ENCODE results near the gene PDXK.

PDXK gene

GRCh38 chr21:43726686-43727518 is 8.0 kb downstream of the PDXK start:
- DNase-seq, result no peak

GRCh38 chr21:43727519-43728153 is 8.7 kb downstream of the PDXK start:
- DNase-seq, result no peak

- no peak for DNase-seq
Observed at GRCh38 chr21:43728154-43728466, 9.2 kb downstream of the PDXK start.

- DNase-seq, result peak; percentile 81
Observed at GRCh38 chr21:43728467-43729390, 9.8 kb downstream of the PDXK start.

DNA sequence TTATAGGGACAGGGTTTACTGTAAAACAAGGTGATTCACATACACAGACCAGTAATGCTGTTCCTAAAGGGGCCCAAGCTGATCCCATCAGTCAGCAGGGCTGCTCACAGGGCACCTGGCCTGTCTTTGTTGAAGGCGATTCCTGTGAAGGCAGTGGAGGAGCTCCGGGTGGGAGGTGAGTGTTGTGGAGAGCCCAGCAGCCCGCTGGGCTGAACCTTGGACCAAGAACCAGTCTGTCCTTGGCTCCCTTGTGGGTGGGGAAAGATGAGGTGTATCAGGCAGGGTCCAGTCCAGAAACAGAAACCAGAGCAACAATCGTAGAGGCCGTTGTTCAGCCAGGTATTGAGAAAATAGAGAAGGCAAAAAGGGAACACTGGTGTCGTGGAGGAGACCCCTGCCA is 12.5 kb downstream of the PDXK start:
- DNase-seq, result no peak

DNA sequence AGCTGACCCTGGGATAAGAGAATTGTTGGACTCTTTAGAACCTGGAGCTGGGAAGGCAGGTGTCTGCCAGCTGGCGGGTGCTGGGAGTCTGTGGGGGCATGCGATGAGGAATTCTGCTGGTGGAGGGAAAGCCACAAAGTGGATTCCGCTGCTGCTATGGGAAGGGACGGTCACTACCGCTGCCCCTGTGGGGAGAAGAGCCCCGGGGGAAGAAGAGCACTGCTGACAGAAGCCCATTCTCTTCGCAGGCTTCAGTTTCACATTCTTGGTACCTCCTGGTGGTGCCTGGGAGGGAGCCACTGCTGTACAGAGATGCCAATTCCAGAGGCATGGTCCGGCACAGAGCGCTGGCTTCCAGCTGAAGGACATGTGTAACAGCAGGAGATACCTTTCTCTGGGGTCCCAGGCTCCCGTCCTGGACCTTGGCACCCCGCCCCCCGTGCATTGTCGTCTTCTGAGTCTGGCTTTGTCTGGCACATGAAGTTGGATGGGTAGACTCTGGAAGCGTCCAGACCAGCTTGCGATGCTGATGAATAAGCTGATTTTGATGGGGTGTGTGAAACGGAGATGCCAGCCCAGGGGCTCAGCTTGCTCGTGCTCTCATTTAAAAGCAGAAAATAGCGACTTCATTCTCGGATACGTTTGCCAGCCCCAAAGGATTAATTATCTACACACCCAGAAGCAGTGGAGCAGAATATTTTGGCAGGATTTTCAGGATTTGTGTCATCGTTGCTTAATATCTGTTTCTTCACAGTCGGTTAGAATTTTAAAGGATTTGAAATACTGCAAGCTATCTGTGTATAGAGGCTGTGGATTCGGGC is 13.2 kb downstream of the PDXK start:
- DNase-seq, result no peak

DNA sequence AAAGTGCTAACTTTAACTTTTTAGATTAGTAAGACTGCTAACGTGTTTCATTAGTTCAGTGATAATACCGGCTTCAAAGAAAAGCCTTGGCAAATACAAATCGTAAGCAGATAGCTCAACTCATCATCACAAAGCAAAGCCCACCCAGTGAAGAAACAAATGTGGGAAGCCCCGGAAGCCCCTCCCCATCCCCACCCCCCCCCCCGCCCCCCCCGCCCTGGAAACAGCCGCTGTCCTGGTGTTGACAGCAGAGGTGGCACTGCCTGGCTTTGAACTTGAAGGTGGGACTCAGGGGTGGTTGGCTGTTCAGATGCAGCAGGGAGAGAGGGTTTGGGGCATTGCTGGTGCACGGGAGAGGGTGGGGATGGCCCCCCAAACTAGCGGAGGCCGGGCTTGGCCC is 14.1 kb downstream of the PDXK start:
- DNase-seq, result peak; percentile 56

GRCh38 chr21:43733529-43734071 is 14.7 kb downstream of the PDXK start:
- DNase-seq, result no peak

GRCh38 chr21:43734131-43734927 is 15.4 kb downstream of the PDXK start:
- no peak for DNase-seq

- DNase-seq, result no peak
Observed at GRCh38 chr21:43734928-43735229, 15.9 kb downstream of the PDXK start.

DNA sequence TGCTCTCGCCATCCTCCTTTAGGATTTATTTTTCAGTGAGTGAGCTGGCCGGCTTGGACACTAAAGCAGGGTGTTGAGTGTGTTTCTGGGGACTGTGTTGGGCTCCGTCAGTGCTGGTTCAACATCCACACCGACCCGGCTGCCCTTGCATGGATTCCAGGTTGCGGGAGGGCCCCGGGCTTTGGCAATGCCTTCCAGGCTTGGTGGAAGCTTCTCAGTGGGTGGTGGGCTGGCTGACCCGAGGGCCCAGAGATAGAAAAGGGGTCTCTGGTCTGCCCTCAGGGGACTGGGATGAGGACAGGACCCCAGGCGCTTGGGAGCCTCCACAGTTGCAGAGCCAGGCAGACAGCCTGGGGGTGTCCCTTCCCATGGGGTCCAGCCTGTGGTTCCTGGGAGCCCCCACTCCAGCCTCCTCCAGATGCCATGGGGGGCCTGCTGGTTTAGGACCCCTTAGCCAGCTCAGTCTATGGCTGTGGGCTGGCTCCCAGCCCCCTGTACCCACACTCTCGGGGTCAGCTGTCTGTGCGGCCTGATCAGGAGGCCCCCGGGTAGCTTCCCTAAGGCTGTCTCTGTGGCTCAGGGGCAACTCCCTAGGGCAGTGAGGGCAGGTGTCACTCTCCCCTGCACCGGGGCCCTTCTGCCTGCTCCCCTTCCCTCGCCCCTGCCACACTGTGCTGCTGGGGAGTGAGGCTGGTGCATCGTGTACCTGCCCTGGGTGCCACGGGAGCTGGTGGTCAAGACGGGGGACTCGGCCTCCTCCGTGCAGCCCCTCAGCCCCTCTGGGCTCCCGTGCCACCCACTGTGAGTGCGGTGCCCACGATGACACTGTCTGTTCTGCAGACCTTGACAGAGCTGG is 16.5 kb downstream of the PDXK start:
- DNase-seq, result no peak

GRCh38 chr21:43736224-43736883 is 17.4 kb downstream of the PDXK start:
- DNase-seq, result no peak

DNA sequence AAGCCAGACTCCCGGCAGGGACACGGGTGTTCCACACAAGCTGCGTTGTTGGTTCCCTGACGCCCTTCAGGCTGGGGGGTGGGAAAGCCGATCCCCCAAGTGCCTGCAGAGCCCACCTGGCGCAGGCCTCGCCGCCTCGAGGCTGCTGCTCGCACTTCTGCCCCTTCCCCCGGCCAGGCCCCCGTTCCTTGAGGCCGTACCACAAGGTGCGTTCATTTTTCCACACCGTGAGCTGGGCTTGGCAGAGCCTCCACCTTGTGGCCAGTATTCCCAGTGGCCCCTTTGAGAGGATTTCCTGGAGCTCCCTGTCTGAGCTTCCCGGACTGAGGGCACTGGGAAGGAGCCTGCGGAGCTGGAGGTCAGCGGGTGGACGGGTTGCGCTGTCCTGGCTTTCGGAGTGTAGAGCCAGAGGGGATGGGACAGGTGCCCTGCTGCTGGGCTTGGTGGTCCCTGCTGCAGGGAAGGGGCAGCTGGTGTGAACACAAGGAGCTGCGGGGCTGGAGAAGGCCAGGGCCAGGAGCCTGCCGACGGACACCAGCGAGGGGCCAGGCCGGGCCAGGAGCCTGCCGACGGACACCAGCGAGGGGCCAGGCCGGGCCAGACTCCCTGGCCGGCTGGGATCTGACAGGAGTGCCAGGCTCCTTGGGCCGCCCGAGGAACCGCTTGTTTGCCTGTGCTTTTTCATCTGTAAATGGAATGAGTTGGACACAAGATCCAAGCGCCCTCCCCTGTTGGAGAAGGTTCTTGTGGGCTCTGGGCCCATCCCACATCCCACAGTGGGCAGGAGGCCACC is 18.4 kb downstream of the PDXK start:
- DNase-seq, result no peak

DNA sequence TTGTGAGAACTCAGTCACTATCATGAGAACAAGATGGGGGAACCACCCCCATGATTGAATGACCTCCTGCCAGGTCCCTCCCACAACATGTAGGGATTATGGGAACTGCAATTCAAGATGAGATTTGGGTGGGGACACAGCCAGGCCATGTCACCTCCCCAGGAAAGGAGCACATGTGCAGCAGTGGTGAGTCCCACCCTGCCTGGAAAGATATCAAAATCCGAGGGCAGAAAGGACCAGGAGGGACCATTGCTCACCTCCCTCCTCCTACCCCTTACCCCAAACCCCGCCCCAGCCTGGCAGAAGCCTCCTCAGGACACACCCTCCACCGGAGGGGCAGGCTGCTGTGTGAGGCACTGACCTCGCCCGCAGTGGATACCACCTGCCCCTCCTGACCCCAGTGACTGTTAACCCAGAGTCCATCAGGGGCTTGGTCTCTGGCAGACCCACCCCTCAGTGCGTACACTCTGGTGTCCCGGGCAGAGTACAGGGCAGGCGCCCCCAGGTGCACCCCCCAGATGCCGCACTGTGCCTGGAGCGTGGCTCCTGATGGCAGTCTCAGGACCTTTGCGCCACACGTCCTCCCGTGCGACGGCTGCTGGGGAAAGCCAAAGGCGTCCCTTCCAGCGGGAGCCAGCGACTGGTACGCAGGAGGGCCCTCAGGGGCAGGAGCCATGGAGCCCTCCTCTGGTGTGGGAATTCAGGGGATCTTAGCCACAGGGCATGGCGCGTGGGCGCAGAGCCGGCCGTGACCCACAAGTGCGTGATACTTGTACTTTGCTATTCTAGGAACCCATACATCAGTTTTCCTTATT is 20.9 kb downstream of the PDXK start:
- DNase-seq, result no peak

DNA sequence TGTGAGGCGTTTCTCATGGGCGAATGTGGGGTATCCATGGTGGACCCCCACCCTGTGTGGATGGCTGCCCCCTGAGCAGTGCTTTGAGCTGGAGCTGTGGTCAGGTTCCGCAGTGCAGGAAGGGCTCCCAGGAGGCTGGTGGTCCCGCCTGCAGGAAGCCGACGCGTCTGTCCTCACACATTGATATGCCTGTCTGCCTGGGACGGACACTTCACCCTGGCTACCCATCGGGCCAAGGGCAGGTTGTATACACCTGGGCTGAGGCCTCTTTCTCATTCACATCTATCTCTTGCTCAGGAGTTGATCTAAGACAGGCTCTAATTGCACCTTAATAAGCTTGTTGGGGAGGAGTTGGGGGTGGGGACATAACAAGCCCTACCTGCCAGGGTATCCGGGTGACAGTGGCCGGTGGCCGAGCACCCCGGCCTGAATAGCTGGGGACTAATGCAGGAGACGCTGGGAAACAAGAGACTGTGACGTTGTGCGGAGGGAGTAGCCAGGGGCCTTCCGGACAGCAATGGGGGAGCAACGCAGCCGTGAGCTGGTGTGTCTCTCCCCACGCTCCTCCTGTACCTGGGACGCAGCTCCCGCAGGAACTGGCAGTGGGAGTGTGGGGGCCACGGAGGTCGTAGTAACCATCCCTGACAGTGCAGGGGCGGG is 21.7 kb downstream of the PDXK start:
- DNase-seq, result no peak

GRCh38 chr21:43741423-43742096 is 22.6 kb downstream of the PDXK start:
- no peak for DNase-seq

DNA sequence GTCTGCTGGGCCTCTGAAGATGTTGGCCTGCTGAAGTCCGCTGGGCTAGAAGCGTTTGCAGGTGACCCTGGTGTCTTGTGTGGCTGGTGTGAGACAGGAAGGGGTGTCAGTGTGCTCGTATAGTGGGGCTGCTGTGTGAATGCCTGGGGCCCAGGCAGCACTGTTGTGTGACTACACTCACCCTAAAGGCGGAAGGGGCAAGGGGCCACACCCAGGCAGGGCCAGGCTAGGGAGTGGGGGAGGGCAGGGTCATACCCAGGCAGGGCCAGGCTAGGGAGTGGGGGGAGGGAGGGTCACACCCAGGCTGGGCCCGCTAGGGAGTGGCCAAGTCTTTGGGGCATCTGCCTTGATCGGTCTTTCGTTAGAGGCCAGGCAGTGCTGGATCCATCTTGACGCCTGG is 25.0 kb downstream of the PDXK start:
- no peak for DNase-seq

Measured in central memory CD4-positive, alpha-beta T cell (primary cell).